ENCODE data around the gene DHRS7. TPM values are rescaled to one million over a fixed set of nuclear protein-coding genes. Genes with fewer than 3 reads are reported as not detected.

Gene DHRS7
- total and polyA plus RNA-seq, 10 of the 15 experiments (the other 5 are each of a cell fraction or from before 2014, with no cell fraction given): 55.0 to 99.8 (median 62.2) TPM

- BruUV-seq (replicated peaks): no TSS peak
- no peaks in the 10 kb centered on the region for H3K79me2 ChIP-seq (ENCODE audit: control insufficient read depth, insufficient read depth, low read length)
- H3K4me1 ChIP-seq (ENCODE audit: control insufficient read depth, insufficient read depth, low read length): peaks cover 16% of the 10 kb centered on the region
- H4K20me1 ChIP-seq (ENCODE audit: control insufficient read depth, insufficient read depth): no peaks in the 10 kb centered on the region
- H3K9ac ChIP-seq (ENCODE audit: control insufficient read depth, insufficient read depth, low read length): no peak overlapping the region
- in situ Hi-C loops (cut with MboI): loop anchor here (5.0 kb wide), 5 partner anchors 123 to 553 kb away; no protein-coding TSS in a partner anchor
- POLR2A ChIA-PET: interaction anchor here (0.6 to 4.6 kb wide), 10 partner anchors 15 to 614 kb away, joined by 3 to 22 read pairs (median 4); partner anchors contain the start of genes DHRS7 and PPM1A
- DNase-seq (ENCODE audit: low read depth, low spot score) (no peak), FAIRE-seq (no peak), ATAC-seq (peak; percentile 27; the same call in 1 of the 3 replicates)
- no peak for TF ChIP-seq ASH2L (IDR thresholded peaks at IDR 0.05; ENCODE audit: borderline replicate concordance, low read depth)
- TF ChIP-seq POLR2AphosphoS5 (IDR thresholded peaks at IDR 0.05; ENCODE audit: low read length): no peak
- no peak for TF ChIP-seq MYB (IDR thresholded peaks at IDR 0.05; ENCODE audit: borderline replicate concordance, low read depth, low read length)
- TF ChIP-seq PML (IDR thresholded peaks at IDR 0.05; ENCODE audit: low read length): no peak
- TF ChIP-seq YBX1 (IDR thresholded peaks at IDR 0.05): no peak
- no peak for TF ChIP-seq FOXK2 (IDR thresholded peaks at IDR 0.05)
- TF ChIP-seq MTA2 (IDR thresholded peaks at IDR 0.05; ENCODE audit: low read depth): no peak
- no peak for TF ChIP-seq SMC3 (IDR thresholded peaks at IDR 0.05; ENCODE audit: borderline replicate concordance, low read length)
- TF ChIP-seq ZNF384 (IDR thresholded peaks at IDR 0.05; ENCODE audit: borderline replicate concordance, low read depth, low read length): no peak
- TF ChIP-seq IKZF2 (IDR thresholded peaks at IDR 0.05): no peak
- TF ChIP-seq RAD21 (IDR thresholded peaks at IDR 0.05; ENCODE audit: insufficient read depth, low read depth, low read length): no peak
- no peak for TF ChIP-seq MAX (IDR thresholded peaks at IDR 0.05; ENCODE audit: low read depth, low read length)
- TF ChIP-seq STAT3 (IDR thresholded peaks at IDR 0.05; ENCODE audit: low read depth, low read length): no peak
- no peak for TF ChIP-seq E2F8 (IDR thresholded peaks at IDR 0.05; ENCODE audit: low read depth, partially characterized antibody)
- TF ChIP-seq BRCA1 (IDR thresholded peaks at IDR 0.05; ENCODE audit: low read depth, low read length): no peak
- no peak for TF ChIP-seq LARP7 (IDR thresholded peaks at IDR 0.05)
- TF ChIP-seq CBFB (IDR thresholded peaks at IDR 0.05; ENCODE audit: low read depth): no peak
- no peak for TF ChIP-seq FOS (IDR thresholded peaks at IDR 0.05; ENCODE audit: borderline replicate concordance, extremely low read depth, insufficient read length)
- SMC1A ChIA-PET (ENCODE audit: uncharacterized antibody, unreplicated experiment): interaction anchor here (0.6 to 12.2 kb wide), 37 partner anchors 10 to 996 kb away, joined by 3 to 199 read pairs (median 4); partner anchors contain the start of genes CCDC175, DHRS7 and PPM1A
- no peaks in the 10 kb centered on the region for H3K36me3 ChIP-seq (ENCODE audit: control insufficient read depth in 2 of 2, insufficient read depth in 2 of 2, low read length in 1 of 2)
- RAD21 ChIA-PET (ENCODE audit: unreplicated experiment): interaction anchor here (0.6 to 11.0 kb wide), 27 partner anchors 10 to 678 kb away, joined by 3 to 153 read pairs (median 12); partner anchors contain the start of genes DHRS7, PCNX4 and PPM1A
- H3K27me3 ChIP-seq (replicated peaks in 1 of 2; ENCODE audit: control insufficient read depth in 2 of 2, insufficient read depth in 2 of 2, low read length in 1 of 2): no peaks in the 10 kb centered on the region
- no peak overlapping the region for H3K4me2 ChIP-seq (ENCODE audit: control insufficient read depth, insufficient read depth)
- 11% methylated on average over 5 of the region's 5 CpGs for WGBS (ENCODE audit: insufficient coverage, insufficient replicate concordance, low lambda C conversion rate, missing lambda C conversion rate)
- intact Hi-C loops (cut with micrococcal nuclease; ENCODE audit: unreplicated experiment): loop anchor here (1.0 to 5.0 kb wide), 5 partner anchors 121 to 552 kb away; no protein-coding TSS in a partner anchor
- H3K27ac ChIP-seq (ENCODE audit: control insufficient read depth, insufficient read depth): no peak overlapping the region
- H3K9me3 ChIP-seq (replicated peaks; ENCODE audit: control insufficient read depth, insufficient read depth, low read length): no peaks in the 10 kb centered on the region; the same call in 1 of the 3 replicates
- CTCF ChIA-PET: interaction anchor here (0.6 to 12.5 kb wide), 51 partner anchors 10 to 1318 kb away, joined by 3 to 231 read pairs (median 5); partner anchors contain the start of genes DHRS7 and PCNX4
- H2AFZ ChIP-seq (ENCODE audit: control insufficient read depth, low read depth, low read length): peak overlapping the region; percentile 95; the same call in 1 of the 2 replicates
- no peak overlapping the region for H3K4me3 ChIP-seq
Measured at GRCh38 chr14:60184905-60185555, 19.8 kb upstream of the DHRS7 start.

Data from GM12878 (cell line).